Stimulated activated CD4-positive, alpha-beta T cell treated with anti-CD3 and anti-CD28 coated beads, TNF-alpha, amount 100 ng/mL, for 1 hour (primary cell): Measurements from ENCODE around the gene ADAMTS17.

Experiments used
- DNase-seq, 3 donors: peaks; one replicate each; pipeline ENCODE4 v3.0.0-alpha.2; 2020; ENCODE audit warnings: low read depth in 3 of 3, low spot score in 1 of 3

Gene ADAMTS17

DNA sequence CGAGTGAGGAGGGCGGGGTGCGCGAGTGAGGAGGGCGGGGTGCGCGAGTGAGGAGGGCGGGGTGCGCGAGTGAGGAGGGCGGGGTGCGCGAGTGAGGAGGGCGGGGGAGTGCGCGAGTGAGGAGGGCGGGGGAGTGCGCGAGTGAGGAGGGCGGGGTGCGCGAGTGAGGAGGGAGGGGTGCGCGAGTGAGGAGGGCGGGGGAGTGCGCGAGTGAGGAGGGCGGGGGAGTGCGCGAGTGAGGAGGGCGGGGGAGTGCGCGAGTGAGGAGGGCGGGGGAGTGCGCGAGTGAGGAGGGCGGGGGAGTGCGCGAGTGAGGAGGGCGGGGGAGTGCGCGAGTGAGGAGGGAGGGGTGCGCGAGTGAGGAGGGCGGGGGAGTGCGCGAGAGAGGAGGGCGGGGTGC is 415.2 kb downstream of the ADAMTS17 start:
- DNase-seq, result peak in 1 of 3 donors; percentile 26

GRCh38 chr15:99925661-99926461 is 415.9 kb downstream of the ADAMTS17 start:
- peak; percentile 48 to 68 (median 59) for DNase-seq

- DNase-seq, result no peak
Measured at GRCh38 chr15:99923711-99924110, 418.1 kb downstream of the ADAMTS17 start.
